GM18498 (cell line): ENCODE data around the gene CCDC24.

Experiments used
- ATAC-seq: cut with Tn5 transposase; IDR thresholded peaks from one replicate; pipeline ENCODE4 v1.9.1; 2021; ENCODE audit warnings: mild to moderate bottlenecking, moderate library complexity; ENCODE audit not compliant: unreplicated experiment

Gene CCDC24

DNA sequence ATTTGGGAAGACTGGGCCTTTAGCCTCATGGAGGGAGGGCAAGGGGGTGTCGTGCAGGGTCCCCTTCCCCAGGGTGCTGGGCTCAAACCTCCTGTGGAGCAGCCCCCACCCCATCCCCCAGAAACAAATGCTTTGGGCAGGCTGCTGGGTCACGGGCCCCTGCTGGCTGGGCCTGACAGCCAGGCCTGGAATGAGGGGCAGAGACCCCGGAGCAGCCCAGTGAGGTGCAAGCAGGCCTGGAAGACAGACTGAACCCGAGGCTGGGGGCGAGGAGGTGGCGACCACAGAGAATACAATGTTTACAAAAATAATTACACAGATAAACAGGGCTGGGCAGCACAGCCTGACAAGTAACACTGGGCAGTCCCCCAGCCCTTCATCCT, 5.3 kb downstream of the CCDC24 start:
- no peak for ATAC-seq

GRCh38 chr1:43997295-43997999, 6.0 kb downstream of the CCDC24 start:
- no peak for ATAC-seq

- ATAC-seq, result no peak
Observed at GRCh38 chr1:43998000-43998378, 6.6 kb downstream of the CCDC24 start.

GRCh38 chr1:43999455-43999854, 8.1 kb downstream of the CCDC24 start:
- ATAC-seq, result no peak

GRCh38 chr1:44000122-44000665, 8.8 kb downstream of the CCDC24 start:
- no peak for ATAC-seq

- no peak for ATAC-seq
Observed at GRCh38 chr1:44002165-44002564, 10.8 kb downstream of the CCDC24 start.

DNA sequence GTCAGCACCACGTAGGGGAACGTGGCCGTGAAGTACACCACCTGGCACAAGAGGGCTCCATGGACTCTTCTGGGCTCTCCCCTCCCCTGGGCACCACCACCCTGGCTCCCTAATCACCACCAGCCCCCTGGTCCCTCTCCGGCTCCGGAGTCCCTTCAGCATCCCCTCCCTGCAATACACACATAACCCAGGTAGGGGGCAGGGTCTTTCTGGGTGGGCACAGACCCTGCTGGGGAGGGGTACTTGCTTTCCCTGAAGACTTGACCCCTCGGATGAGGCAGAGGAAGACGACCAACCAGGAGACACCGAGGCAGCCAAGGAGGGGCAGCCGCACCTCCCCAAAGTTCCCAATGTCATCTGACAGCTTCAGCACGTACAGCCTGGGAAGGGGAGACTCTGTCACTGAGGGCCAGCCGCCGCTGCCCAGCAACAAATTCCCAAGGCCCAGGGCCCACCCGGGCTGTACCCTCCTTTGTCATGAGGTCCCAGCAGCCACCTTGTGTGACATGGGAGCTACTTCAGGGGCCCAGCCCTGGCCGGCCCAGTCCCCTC, 11.3 kb downstream of the CCDC24 start:
- ATAC-seq, result no peak

GRCh38 chr1:44008259-44008658, 16.9 kb downstream of the CCDC24 start:
- ATAC-seq, result no peak

DNA sequence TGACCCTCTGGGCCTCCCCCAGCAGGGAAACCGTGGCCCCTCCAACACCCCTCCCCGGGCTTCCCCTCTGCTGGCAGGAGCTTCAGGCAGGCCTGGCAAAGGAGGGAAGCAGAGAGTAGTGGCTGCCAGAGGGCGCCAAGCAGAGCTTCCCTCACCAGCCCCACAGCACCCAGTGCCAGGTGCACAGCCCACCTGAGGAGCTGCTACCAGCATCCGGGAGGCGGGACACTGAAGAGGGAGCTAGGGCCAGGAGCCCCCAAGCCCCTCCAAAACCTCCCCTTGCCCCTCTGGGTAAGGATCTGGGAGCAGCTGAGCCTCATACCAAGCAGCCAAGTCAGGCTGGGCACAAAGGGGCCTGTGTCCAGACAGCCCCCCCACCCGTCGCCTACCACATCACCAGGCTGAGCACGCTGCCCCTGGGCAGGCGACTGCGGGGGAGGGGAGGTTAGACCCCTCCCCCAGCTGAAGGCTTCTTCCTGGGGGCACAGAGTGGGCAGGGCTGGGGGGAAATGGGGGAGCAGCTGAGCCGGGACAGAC, 19.6 kb downstream of the CCDC24 start:
- no peak for ATAC-seq

- ATAC-seq, result no peak
Observed at GRCh38 chr1:44012404-44012803, 21.0 kb downstream of the CCDC24 start.

DNA sequence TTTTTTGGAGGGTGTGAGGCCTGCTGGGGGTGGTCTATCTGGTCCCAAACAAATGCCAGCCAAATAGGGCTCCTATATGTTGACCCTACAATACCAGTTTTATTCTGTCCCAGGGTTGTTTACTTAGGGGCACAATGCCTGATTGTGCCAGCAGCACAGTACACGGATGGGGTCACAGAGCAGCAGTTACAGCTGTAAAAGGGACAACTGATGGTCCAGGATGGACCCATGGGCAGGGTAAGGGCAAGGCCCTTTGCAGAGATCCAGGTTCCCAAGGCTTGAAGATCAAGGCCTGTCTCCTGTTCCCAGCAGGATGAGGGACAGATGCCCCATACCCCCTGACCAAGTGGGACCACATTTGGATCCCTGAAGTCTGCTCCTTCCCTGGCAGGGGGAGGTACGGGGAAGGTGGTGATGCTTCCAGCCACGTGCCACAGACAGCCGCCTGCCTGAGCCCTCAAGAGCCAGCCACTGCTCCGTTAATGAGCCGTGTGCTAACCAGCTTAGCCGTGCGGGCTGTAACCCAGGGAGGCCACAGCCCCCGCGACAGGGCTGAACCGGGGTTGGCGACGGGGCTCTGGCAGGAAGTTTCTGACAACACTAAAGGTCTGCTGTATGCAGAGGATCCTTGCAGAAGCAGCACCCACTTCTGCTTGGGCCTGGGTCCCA, 21.7 kb downstream of the CCDC24 start:
- no peak for ATAC-seq

DNA sequence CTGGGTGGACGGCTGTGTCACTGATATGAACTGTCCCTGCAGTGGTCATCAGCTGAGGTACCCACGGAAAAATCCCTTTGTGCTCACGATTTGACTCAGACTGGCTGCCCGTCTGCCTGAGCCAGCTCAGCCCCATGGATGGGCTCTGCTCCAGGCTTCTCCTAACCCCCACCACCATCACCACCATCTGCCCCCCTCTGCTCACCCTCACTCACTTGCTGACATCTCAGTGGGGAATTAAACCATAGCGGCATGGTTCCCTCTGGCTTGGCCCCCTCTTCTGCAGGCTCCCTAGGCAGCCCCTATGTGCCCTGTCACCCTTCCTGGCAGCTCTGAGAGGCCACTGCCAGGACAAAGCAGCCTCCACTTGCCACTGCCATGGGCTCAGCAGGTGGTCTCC, 22.6 kb downstream of the CCDC24 start:
- no peak for ATAC-seq

- ATAC-seq, result no peak
Observed at GRCh38 chr1:44014365-44015104, 23.1 kb downstream of the CCDC24 start.

GRCh38 chr1:44015206-44015605, 23.8 kb downstream of the CCDC24 start:
- ATAC-seq, result no peak

GRCh38 chr1:44016041-44016889, 24.9 kb downstream of the CCDC24 start:
- no peak for ATAC-seq

GRCh38 chr1:44016890-44017400, 25.5 kb downstream of the CCDC24 start:
- no peak for ATAC-seq

- no peak for ATAC-seq
Observed at GRCh38 chr1:44019466-44019948, 28.1 kb downstream of the CCDC24 start.

GRCh38 chr1:44020464-44020863, 29.1 kb downstream of the CCDC24 start:
- no peak for ATAC-seq

DNA sequence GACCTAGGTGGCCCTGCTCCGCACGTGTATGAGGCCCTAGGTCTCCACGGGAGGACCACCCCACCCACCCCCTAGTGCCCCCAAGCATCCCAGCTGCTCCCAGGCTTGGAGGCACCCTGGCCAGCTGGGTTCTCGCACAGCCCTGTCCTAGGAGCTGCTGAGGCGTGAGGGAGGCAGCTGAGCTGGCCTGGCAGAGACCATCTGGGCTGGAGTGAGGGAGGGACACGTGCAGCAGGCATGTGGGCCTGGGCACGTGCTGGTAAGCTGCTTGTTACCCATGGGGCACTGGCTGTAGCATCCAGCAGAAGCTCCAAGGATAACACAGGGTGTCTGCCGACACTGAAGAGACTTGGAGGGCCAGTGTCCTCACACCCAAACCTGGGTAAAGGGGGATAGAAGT, 29.8 kb downstream of the CCDC24 start:
- ATAC-seq, result no peak
